ENCODE measurements around the gene SLAIN2.
"Not testable (repeated sequence)": the region's sequence is repeated elsewhere in the genome, so short reads cannot be mapped to it uniquely, and the experiment has no call there.

DNA sequence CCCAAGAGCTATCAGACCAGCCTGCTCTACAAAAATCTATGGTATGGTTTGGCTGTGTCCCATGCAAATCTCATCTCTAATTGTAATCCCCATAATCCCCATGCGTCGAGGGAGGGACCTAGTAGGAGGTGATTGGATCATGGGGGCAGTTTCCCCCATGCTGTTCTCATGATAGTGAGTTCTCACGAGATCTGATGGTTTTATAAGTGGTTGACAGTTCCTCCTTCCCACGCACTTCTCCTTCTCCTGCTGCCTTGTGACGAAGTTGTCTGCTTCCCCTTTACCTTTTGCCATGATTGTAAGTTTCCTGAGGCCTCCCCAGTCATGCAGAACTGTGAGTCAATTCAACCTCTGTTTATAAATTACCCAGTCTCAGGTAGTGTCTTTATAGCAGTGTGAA, 99.6 kb downstream of the SLAIN2 start:
- TF ChIP-seq, protein P1, sequence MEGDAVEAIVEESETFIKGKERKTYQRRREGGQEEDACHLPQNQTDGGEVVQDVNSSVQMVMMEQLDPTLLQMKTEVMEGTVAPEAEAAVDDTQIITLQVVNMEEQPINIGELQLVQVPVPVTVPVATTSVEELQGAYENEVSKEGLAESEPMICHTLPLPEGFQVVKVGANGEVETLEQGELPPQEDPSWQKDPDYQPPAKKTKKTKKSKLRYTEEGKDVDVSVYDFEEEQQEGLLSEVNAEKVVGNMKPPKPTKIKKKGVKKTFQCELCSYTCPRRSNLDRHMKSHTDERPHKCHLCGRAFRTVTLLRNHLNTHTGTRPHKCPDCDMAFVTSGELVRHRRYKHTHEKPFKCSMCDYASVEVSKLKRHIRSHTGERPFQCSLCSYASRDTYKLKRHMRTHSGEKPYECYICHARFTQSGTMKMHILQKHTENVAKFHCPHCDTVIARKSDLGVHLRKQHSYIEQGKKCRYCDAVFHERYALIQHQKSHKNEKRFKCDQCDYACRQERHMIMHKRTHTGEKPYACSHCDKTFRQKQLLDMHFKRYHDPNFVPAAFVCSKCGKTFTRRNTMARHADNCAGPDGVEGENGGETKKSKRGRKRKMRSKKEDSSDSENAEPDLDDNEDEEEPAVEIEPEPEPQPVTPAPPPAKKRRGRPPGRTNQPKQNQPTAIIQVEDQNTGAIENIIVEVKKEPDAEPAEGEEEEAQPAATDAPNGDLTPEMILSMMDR (IDR thresholded peaks at IDR 0.05): not testable (repeated sequence)
- TF ChIP-seq POLR2AphosphoS5, EP300, POLR2A (IDR thresholded peaks at IDR 0.05): not testable (repeated sequence)

Data from upper lobe of left lung (tissue), 4 donors.